GM21526 (cell line): Measurements from ENCODE around the gene TMEM81.

Experiments used
- ATAC-seq: cut with Tn5 transposase; IDR thresholded peaks from one replicate; pipeline ENCODE4 v1.9.1; 2021; ENCODE audit warnings: moderate library complexity; ENCODE audit not compliant: unreplicated experiment, low FRiP score

TMEM81 gene

DNA sequence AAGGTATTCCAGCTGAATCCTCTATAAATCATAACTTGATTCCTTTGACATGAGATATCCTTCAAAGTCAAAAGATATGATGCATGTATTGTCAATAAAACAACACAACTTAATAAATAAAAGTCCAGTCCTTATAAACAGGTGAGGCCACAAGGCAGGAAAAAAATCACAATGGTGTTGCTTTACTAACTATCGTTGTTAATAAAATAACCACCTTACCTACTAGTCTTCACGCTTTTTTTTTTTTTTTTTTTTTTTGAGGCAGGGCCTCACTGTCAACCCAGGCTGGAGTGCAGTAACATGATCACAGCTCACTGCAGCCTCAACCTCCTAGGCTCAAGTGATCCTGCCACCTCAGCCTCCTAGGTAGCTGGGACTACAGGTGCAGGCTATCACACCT, at the start of gene TMEM81:
Gene TMEM81, minus strand, starts transcription at position 101 of the 400 bp plus-strand sequence. CDS start 140 bp downstream, outside the sequence.
- ATAC-seq: no peak

GRCh38 chr1:205133287-205133686, 49.0 kb upstream of the TMEM81 start:
- no peak for ATAC-seq

DNA sequence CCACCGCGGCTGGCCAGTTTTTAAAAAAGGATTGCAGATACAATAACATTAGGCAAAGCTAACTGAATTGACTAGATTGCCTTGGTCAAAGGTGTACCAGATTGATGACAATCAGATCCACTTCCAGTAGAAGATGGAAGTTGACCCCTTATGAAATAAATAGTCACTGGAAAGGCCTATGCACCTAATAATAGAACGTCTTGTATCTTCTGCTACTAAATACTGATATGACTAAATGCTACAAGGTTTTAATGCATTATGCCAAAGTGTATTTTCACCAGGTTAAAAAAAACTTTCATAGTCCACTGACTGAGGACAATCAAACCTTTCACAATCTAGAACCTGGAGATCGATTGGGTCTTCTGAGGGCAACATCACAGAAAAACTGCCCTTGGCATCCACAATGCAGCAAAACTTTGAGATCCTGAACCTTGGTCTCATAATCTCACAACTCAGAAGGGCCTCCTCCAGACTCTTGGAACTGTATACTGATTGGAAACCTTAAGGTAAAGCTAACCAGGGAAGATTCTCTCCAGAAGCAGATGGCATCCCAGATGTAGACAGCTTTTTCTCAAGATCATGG, 45.3 kb upstream of the TMEM81 start:
- no peak for ATAC-seq

GRCh38 chr1:205128050-205128449, 43.8 kb upstream of the TMEM81 start:
- ATAC-seq: no peak

DNA sequence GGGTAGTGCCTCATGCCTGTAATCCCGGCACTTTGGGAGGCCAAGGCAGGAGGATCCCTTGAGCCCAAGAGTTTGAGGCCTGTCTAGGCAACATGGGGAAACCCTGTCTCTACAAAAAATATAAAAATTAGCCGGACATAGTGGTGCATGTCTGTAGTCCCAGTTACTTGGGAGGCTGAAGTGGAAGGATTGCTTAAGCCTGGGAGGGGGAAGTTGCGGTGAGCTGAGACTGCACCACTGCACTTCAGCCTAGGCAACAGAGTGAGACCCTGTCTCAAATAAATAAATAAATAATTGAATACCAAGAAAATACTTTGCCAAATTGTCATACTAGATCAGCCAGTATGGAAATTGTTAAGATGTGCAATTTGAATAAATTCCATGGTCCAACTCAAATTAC, 43.4 kb upstream of the TMEM81 start:
- no peak for ATAC-seq

DNA sequence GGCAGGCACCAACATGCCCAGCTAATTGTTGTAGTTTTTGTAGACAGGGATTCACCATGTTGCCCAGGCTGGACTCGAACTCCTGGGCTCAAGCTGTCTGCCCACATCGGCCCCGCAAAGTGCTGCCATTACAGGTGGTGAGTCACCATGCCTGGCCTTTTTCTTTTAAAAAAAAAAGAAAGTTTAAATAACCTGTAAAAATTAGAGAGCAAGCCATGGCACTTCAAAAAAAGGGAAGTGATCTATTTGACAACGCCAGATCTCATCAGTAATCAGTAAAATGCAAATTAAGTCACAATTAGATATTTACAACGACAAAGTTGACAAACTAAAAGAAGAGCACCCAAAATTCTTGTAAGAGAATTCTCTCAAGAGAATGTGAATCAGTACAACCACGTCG, 40.5 kb upstream of the TMEM81 start:
- no peak for ATAC-seq

- peak; percentile 6 for ATAC-seq
Observed at GRCh38 chr1:205122489-205122882, 38.2 kb upstream of the TMEM81 start.

- ATAC-seq: peak; percentile 86
Observed at GRCh38 chr1:205121660-205122488, 37.6 kb upstream of the TMEM81 start, which contains the start of gene RBBP5. Gene RBBP5 (minus strand): TSS chr1:205121978. CDS start chr1:205121873, 105 bp downstream.

GRCh38 chr1:205118752-205119151, 34.5 kb upstream of the TMEM81 start:
- no peak for ATAC-seq

GRCh38 chr1:205111354-205111753, 27.1 kb upstream of the TMEM81 start:
- ATAC-seq: no peak

DNA sequence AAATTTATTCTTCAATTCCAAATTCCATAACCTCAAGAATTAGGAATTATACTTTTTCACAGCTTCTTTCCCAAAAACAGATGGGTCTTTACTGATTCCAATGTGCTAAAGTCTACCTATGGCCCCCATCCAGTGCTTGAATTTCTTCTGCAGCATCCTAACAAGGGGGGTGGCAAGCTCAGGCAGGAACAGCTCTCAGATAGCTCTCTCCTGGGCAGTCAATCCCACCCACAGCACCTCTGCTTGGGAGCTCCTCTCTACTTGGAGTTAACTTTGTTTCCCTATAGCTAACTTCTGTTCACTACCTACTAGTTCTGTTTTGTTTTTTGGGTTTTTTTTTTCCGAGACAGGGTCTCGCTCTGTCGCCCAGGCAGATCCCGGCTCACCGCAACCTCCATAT, 25.5 kb upstream of the TMEM81 start:
- no peak for ATAC-seq

DNA sequence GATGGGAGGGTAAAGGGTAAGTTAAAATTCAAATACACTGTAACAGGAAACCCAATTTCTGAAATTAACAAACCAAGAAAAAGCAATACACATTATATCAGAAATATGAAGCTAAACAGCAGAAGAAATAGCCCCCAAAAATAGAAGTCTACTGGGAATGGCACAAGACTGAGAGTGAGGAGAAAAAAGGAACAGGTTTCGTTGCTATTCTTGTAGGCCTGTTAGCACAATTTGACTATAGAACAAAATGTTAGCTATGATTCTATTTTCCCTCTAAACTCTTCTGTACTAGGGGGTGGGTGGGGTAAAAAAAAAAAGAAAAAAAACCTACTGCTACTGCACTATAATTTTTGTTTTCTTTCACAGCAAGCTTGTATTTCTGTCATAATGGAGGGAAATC, 25.0 kb upstream of the TMEM81 start:
- no peak for ATAC-seq

GRCh38 chr1:205108464-205108863, 24.2 kb upstream of the TMEM81 start:
- no peak for ATAC-seq

- ATAC-seq: no peak
Observed at GRCh38 chr1:205107327-205107726, 23.1 kb upstream of the TMEM81 start.

DNA sequence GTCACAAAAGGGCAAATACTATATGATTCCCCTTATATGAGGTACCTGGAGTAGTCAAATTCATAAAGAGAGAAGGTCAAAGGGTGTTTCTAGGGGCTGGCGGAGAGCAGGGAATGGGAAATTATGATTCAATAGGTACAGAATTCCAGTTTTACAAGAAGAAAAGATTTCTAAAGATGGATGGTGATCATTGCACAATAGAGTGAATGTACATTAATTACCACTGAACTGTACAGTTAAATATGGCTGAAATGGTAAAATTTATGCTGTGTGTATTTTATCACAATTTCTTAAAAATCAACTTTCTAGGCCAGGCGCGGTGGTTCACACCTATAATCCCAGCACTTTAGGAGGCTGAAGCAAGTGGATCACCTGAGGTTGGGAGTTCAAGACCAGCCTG, 18.1 kb upstream of the TMEM81 start:
- ATAC-seq: no peak

DNA sequence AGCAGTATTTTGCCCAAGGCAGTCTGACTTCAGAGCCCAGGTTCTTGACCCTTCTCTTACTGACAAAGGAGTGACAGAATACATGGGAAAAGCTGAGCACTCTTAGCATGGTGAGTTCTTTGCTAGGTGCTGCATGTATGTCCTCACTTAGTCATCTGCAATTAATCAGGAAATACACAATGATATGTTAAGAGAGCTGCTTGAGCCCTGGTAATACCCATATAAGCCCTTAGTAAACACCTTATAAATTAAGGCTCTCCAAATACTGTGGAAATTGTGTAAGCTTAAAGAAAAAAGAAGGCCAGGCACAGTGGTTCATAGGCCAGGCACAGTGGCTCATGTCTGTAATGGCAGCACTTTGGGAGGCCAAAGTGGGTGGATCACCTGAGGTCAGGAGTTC, 14.0 kb upstream of the TMEM81 start:
- ATAC-seq: no peak

DNA sequence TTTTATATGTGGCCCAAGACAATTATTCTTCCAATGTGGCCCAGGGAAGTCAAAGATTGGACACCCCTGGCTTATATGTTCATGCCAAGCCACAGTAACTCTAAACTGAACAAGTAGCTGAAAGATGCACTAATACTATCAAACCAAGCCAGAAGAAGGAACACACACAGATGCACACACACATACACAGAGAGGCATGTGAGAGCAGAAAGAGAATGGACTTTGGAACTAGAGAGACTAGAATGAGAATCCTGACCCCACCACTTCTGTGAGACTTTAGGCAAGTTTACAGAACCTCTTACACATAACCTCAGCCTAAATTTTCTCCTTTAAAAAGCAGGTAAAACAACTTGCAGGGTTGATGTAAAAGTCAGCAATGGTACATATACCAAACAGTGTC, 11.2 kb upstream of the TMEM81 start:
- ATAC-seq: no peak

- no peak for ATAC-seq
Observed at GRCh38 chr1:205091043-205091740, 6.9 kb upstream of the TMEM81 start.

- no peak for ATAC-seq
Observed at GRCh38 chr1:205088341-205088740, 4.1 kb upstream of the TMEM81 start.

- no peak for ATAC-seq
Observed at GRCh38 chr1:205082431-205082830, 1.8 kb downstream of the TMEM81 start.

DNA sequence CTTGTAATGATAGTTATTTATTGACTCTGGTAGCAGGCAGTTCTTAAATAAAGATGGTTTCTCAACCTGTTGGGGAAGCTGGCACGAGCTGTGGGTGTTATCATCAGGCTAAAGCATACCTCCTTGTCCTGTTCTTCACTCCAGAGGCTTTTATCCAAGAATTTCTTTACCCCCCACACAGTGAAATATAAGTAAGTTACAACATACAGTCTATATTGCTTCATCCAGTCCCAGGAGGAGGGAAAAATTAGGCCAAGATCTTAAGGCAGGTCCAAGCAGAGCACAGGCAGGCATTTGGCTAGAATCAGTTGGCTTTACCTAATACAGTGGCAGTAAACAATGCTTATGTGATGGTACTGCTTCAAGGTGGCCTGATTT, 6.3 kb downstream of the TMEM81 start:
- ATAC-seq: no peak
